Keratinocyte (primary cell): ENCODE results near the gene TENM3. TPM values are rescaled to one million over a fixed set of nuclear protein-coding genes. Genes with fewer than 3 reads are reported as not detected.

Source experiments
- DNase-seq: peaks from one replicate; pipeline ENCODE4 v3.0.0-alpha.2; 2011; ENCODE audit warnings: low read depth, missing footprints, low spot score
- FAIRE-seq: peaks from 2 replicates; lab custom pipeline; 2011; peaks lifted over from hg19 to GRCh38; lab: Jason Lieb, UNC
- H2AFZ ChIP-seq: 2 replicates; pipeline ENCODE4 v1.6.0; 2012; ENCODE audit warnings: low read length, control low read depth, inconsistent platforms; ENCODE audit not compliant: control insufficient read depth
- H3K27ac ChIP-seq: 2 replicates; pipeline ENCODE4 v1.5.1; 2011; ENCODE audit warnings: low read length; ENCODE audit not compliant: control insufficient read depth, insufficient read depth
- H3K27me3 ChIP-seq: 3 replicates; pipeline ENCODE4 v1.6.0; 2011; ENCODE audit warnings: low read length; ENCODE audit not compliant: control insufficient read depth, insufficient read depth; ENCODE audit errors: extremely low read depth
- H3K36me3 ChIP-seq, 2 experiments: 2 replicates in 1 of 2; 3 replicates in 1 of 2; pipeline ENCODE4 v1.5.1; 2011; ENCODE audit warnings: low read length in 2 of 2, mild to moderate bottlenecking in 1 of 2; ENCODE audit not compliant: control insufficient read depth in 2 of 2, insufficient read depth in 2 of 2; ENCODE audit errors: extremely low read depth in 1 of 2
- H3K4me1 ChIP-seq: 3 replicates; pipeline ENCODE4 v1.5.1; 2011; ENCODE audit warnings: low read length; ENCODE audit not compliant: control insufficient read depth, insufficient read depth; ENCODE audit errors: extremely low read depth
- H3K4me2 ChIP-seq: 3 replicates; pipeline ENCODE4 v1.6.0; 2011; ENCODE audit warnings: low read depth, low read length; ENCODE audit not compliant: control insufficient read depth, insufficient read depth; ENCODE audit errors: extremely low read depth
- H3K4me3 ChIP-seq, 3 experiments: fragments of 200-600 bp in 1 of 3; sonication (generic) in 1 of 3; 2 replicates in 2 of 3; 3 replicates in 1 of 3; pipeline ENCODE4 v1.5.1; 2011 to 2016; ENCODE audit warnings: low read length in 3 of 3, mild to moderate bottlenecking in 3 of 3, control low read depth in 2 of 3, inconsistent platforms in 1 of 3, low read depth in 1 of 3, mixed read lengths in 1 of 3, mixed run types in 1 of 3, moderate library complexity in 1 of 3; ENCODE audit not compliant: control insufficient read depth in 2 of 3, insufficient read depth in 2 of 3; ENCODE audit errors: extremely low read depth in 1 of 3
- H3K79me2 ChIP-seq: 2 replicates; pipeline ENCODE4 v1.6.0; 2012; ENCODE audit warnings: low read length; ENCODE audit not compliant: control insufficient read depth, insufficient read depth
- H3K9ac ChIP-seq: 3 replicates; pipeline ENCODE4 v1.6.0; 2011; ENCODE audit warnings: low read length; ENCODE audit not compliant: control insufficient read depth, insufficient read depth; ENCODE audit errors: extremely low read depth
- H3K9me1 ChIP-seq: 3 replicates; pipeline ENCODE4 v1.6.0; 2011; ENCODE audit warnings: low read length; ENCODE audit not compliant: control insufficient read depth, insufficient read depth; ENCODE audit errors: extremely low read depth
- H3K9me3 ChIP-seq: 2 replicates; pipeline ENCODE4 v1.5.1; 2012; ENCODE audit warnings: low read depth, low read length; ENCODE audit not compliant: control insufficient read depth
- H4K20me1 ChIP-seq: 3 replicates; pipeline ENCODE4 v1.6.0; 2011; ENCODE audit warnings: low read length; ENCODE audit not compliant: control insufficient read depth, insufficient read depth; ENCODE audit errors: extremely low read depth
- CTCF ChIP-seq, 3 experiments: IDR thresholded peaks in 1 of 3; conservative IDR thresholded peaks in 1 of 3; optimal IDR thresholded peaks in 1 of 3; 2 replicates in 2 of 3; 3 replicates in 1 of 3; pipeline versions ENCODE3 to v1.5.1; 2011; ENCODE audit warnings: low read length in 3 of 3, mild to moderate bottlenecking in 3 of 3, moderate library complexity in 2 of 3, control low read depth in 1 of 3, inconsistent platforms in 1 of 3; ENCODE audit not compliant: insufficient read depth in 2 of 3; ENCODE audit errors: extremely low read depth in 1 of 3
- EZH2 ChIP-seq: IDR thresholded peaks from one replicate; pipeline ENCODE4 v1.6.1; 2012; ENCODE audit warnings: inconsistent platforms, mild to moderate bottlenecking, low read length, moderate library complexity
- dilution Hi-C: fragments of 300-500 bp; cut with MboI; formaldehyde crosslinking; loops from one replicate; pipeline ENCODE4 v1.7.0; 2020; ENCODE audit warnings: low sequenced_read_pairs; ENCODE audit not compliant: extremely low pct_ligation_motif_present
- polyA plus RNA-seq, 5 experiments: library from polyadenylated mRNA; depleted of rRNA in 3 of 5; stranded (reverse) in 3 of 5; stranded (forward) in 1 of 5; unstranded in 1 of 5; fragments of >200 nt; gene quantifications; 1 replicate in 1 of 5; 2 replicates in 3 of 5; 3 replicates in 1 of 5; pipeline versions ENCODE4 v1.2.1 to v1.2.3, GENCODE V29; 2011 to 2012; ENCODE audit warnings: missing spikeins in 2 of 5, low read depth in 1 of 5, low replicate concordance in 1 of 5

TENM3 gene
- polyA plus RNA-seq, 1 donor (not counting 4 experiments of a cell fraction or from before 2014, with no cell fraction given) = 17.0 TPM

GRCh38 chr4:182276210-182277109, 33.3 kb downstream of the TENM3 start:
- Histone ChIP-seq H3K27me3 (no peaks in the 10 kb centered on the region), H3K4me1 (peaks cover 9% of the 10 kb centered on the region), H3K4me3 (no peak overlapping the region), H3K9me3 (no peaks in the 10 kb centered on the region), H3K27ac (no peak overlapping the region), H3K9me1 (no peaks in the 10 kb centered on the region), H4K20me1 (no peaks in the 10 kb centered on the region), H3K36me3 (no peaks in the 10 kb centered on the region), H3K79me2 (no peaks in the 10 kb centered on the region), H3K9ac (no peak overlapping the region), H3K4me2 (no peak overlapping the region), H2AFZ (no peak overlapping the region)
- DNase-seq = no peak
- TF ChIP-seq EZH2 (no peak), CTCF (optimal IDR thresholded peaks at IDR 0.05 in 1 of 3, IDR thresholded peaks at IDR 0.05 in 1 of 3, conservative IDR thresholded peaks at IDR 0.05 in 1 of 3; ENCODE audit: extremely low read depth in 1 of 3, insufficient read depth in 2 of 3, low read length in 3 of 3) (no peak)
- FAIRE-seq = no peak
- dilution Hi-C loops = no loop called here

- no peaks in the 10 kb centered on the region for H4K20me1 ChIP-seq
- no peaks in the 10 kb centered on the region for H3K9me1 ChIP-seq
- no peak for FAIRE-seq
- no peak overlapping the region for H2AFZ ChIP-seq
- H3K4me1 ChIP-seq = peaks cover 9% of the 10 kb centered on the region
- H3K79me2 ChIP-seq = no peaks in the 10 kb centered on the region
- dilution Hi-C loops = no loop called here
- no peak overlapping the region for H3K9ac ChIP-seq
- no peak for DNase-seq
- H3K4me3 ChIP-seq = no peak overlapping the region
- no peak overlapping the region for H3K27ac ChIP-seq
- no peaks in the 10 kb centered on the region for H3K27me3 ChIP-seq
- no peak overlapping the region for H3K4me2 ChIP-seq
- no peaks in the 10 kb centered on the region for H3K36me3 ChIP-seq
- no peaks in the 10 kb centered on the region for H3K9me3 ChIP-seq
- TF ChIP-seq CTCF (optimal IDR thresholded peaks at IDR 0.05 in 1 of 3, IDR thresholded peaks at IDR 0.05 in 1 of 3, conservative IDR thresholded peaks at IDR 0.05 in 1 of 3; ENCODE audit: extremely low read depth in 1 of 3, insufficient read depth in 2 of 3, low read length in 3 of 3) (no peak), EZH2 (no peak)
These were observed 34.2 kb downstream of the TENM3 start for GRCh38 chr4:182277377-182277776.
